ENCODE data around the gene HESX1.

GRCh38 chr3:57158813-57159738, 40.7 kb downstream of the HESX1 start:
- TF ChIP-seq CTCF (IDR thresholded peaks at IDR 0.05) (no peak), POLR2A (IDR thresholded peaks at IDR 0.05) (no peak), EP300 (IDR thresholded peaks at IDR 0.05) (no peak)

Measured in ovary (tissue), 3 donors.